K562 (cell line): ENCODE data around the gene KRT77. TPM values are rescaled to one million over a fixed set of nuclear protein-coding genes. Genes with fewer than 3 reads are reported as not detected.

Source experiments
- ATAC-seq: fragments of 200-7000 bp; cut with Tn5 transposase; 3 replicates; pipeline ENCODE4 v1.9.1; 2020; ENCODE audit warnings: moderate library complexity
- BruUV-seq: library from RNA; stranded (reverse); fragments of 400-500 nt; replicated peaks from 2 replicates; lab custom pipeline; 2021; lab: Mats Ljungman, UMichigan
- CTCF ChIA-PET: fragments of 300-600 bp; formaldehyde crosslinking; extraction: SDS; loops from one replicate; lab custom pipeline; 2021; ENCODE audit warnings: low intra/inter-chr PET ratio; lab: Yijun Ruan, JAX
- POLR2A ChIA-PET: fragments of 300-600, 350-650 bp; sonication (Branson Sonifier 250); formaldehyde crosslinking; extraction: SDS; loops from one replicate; lab custom pipeline; 2021; ENCODE audit warnings: antibody characterized with exemption, inconsistent platforms; lab: Yijun Ruan, JAX
- DNase-seq, 4 experiments: peaks; one replicate each; pipeline versions ENCODE4 v3.0.0 to v3.0.0-alpha.2; 2011 to 2018; ENCODE audit warnings: low spot score in 3 of 4, mixed read lengths in 3 of 4; ENCODE audit errors: extremely low read depth in 1 of 4
- FAIRE-seq: peaks from 2 replicates; lab custom pipeline; 2011; peaks lifted over from hg19 to GRCh38; lab: Jason Lieb, UNC
- H2AFZ ChIP-seq: 2 replicates; pipeline ENCODE4 v1.6.0; 2011; ENCODE audit warnings: low read depth, low read length, control low read depth, inconsistent platforms
- H3K27ac ChIP-seq: fragments of 200-600 bp; 3 replicates; pipeline ENCODE4 v1.8.0; 2011; ENCODE audit warnings: low read depth, mild to moderate bottlenecking, control low read depth, inconsistent platforms, low read length, moderate library complexity, mixed read lengths; ENCODE audit errors: extremely low read depth
- H3K27me3 ChIP-seq, 2 experiments: fragments of 300-600 bp in 1 of 2; 2 replicates in 1 of 2; 3 replicates in 1 of 2; pipeline versions ENCODE4 v1.6.0 to v1.8.0; 2011; ENCODE audit warnings: inconsistent platforms in 2 of 2, low read length in 2 of 2, mild to moderate bottlenecking in 1 of 2, mixed read lengths in 1 of 2, moderate library complexity in 1 of 2; ENCODE audit not compliant: control insufficient read depth in 2 of 2, insufficient read depth in 2 of 2
- H3K36me3 ChIP-seq: fragments of 300-600 bp; 3 replicates; pipeline ENCODE4 v1.8.0; 2011; ENCODE audit warnings: mild to moderate bottlenecking, low read length, inconsistent platforms; ENCODE audit not compliant: control insufficient read depth, insufficient read depth
- H3K4me1 ChIP-seq, 2 experiments: fragments of 200-600 bp in 1 of 2; replicated peaks in 1 of 2; 2 replicates in 1 of 2; 3 replicates in 1 of 2; pipeline versions ENCODE4 v1.5.1 to v1.8.0; 2011; ENCODE audit warnings: inconsistent platforms in 2 of 2, low read length in 2 of 2, mild to moderate bottlenecking in 1 of 2, mixed read lengths in 1 of 2, moderate library complexity in 1 of 2; ENCODE audit not compliant: control insufficient read depth in 2 of 2, insufficient read depth in 2 of 2
- H3K4me2 ChIP-seq: 2 replicates; pipeline ENCODE4 v1.6.1; 2011; ENCODE audit warnings: low read length, control low read depth, inconsistent platforms, mixed read lengths; ENCODE audit not compliant: insufficient read depth
- H3K4me3 ChIP-seq: fragments of 200-600 bp; sonication (generic), shearing (Covaris generic); 2 replicates; pipeline ENCODE4 v1.5.1; 2016; ENCODE audit warnings: control low read depth, inconsistent platforms
- H3K79me2 ChIP-seq: fragments of 200-600 bp; 3 replicates; pipeline ENCODE4 v1.8.0; 2011; ENCODE audit warnings: low read length, inconsistent platforms; ENCODE audit not compliant: control insufficient read depth, insufficient read depth
- H3K9ac ChIP-seq, 2 experiments: 2 replicates each; pipeline versions ENCODE4 v1.6.0 to v1.6.1; 2011; ENCODE audit warnings: low read depth in 2 of 2, low read length in 2 of 2, control low read depth in 1 of 2, inconsistent platforms in 1 of 2, mild to moderate bottlenecking in 1 of 2, mixed read lengths in 1 of 2; ENCODE audit not compliant: insufficient read depth in 1 of 2
- H3K9me1 ChIP-seq: one replicate; pipeline ENCODE4 v1.6.0; 2011; ENCODE audit warnings: inconsistent platforms, mild to moderate bottlenecking, low read length, moderate library complexity; ENCODE audit not compliant: control insufficient read depth, insufficient read depth
- H3K9me3 ChIP-seq: replicated peaks from 2 replicates; pipeline ENCODE4 v1.5.1; 2011; ENCODE audit warnings: low read depth, low read length, inconsistent platforms; ENCODE audit not compliant: control insufficient read depth, insufficient read depth
- H4K20me1 ChIP-seq: replicated peaks from 2 replicates; pipeline ENCODE4 v1.6.1; 2011; ENCODE audit warnings: low read length, inconsistent platforms, mixed read lengths; ENCODE audit not compliant: control insufficient read depth, insufficient read depth
- KLF6 ChIP-seq: fragments of 250-450 bp; sonication (Bioruptor Pico); IDR thresholded peaks from 2 replicates; pipeline ENCODE4 v1.4.0; 2020; ENCODE audit warnings: mild to moderate bottlenecking, moderate library complexity, borderline replicate concordance
- NFIC ChIP-seq: fragments of 450-650 bp; IDR thresholded peaks from 2 replicates; pipeline ENCODE4 v1.6.1; 2017; ENCODE audit warnings: mild to moderate bottlenecking, inconsistent platforms
- POLR2B ChIP-seq: fragments of 450-650 bp; IDR thresholded peaks from 2 replicates; pipeline ENCODE4 v1.6.1; 2018; ENCODE audit warnings: low read depth; ENCODE audit not compliant: partially characterized antibody
- WGBS: fragments of 100-300 bp; shearing (Covaris generic); methylation state at CpG from one replicate; pipeline ENCODE4 v1.1.6; 2016; ENCODE audit warnings: low coverage, mixed read lengths; ENCODE audit not compliant: insufficient coverage; ENCODE audit errors: missing lambda C conversion rate; 5-methylcytosine and 5-hydroxymethylcytosine counted together
- in situ Hi-C: fragments of 300-500 bp; cut with MboI; formaldehyde crosslinking; loops from 4 replicates; pipeline ENCODE4 v1.15.0; 2018; ENCODE audit warnings: inconsistent platforms, mixed read lengths
- intact Hi-C: fragments of 100-400 bp; cut with micrococcal nuclease; formaldehyde crosslinking; loops from 2 replicates; pipeline ENCODE4 v1.14.2; 2022
- polyA plus RNA-seq, 8 experiments: library from polyadenylated mRNA; depleted of rRNA in 4 of 8; stranded (reverse) in 5 of 8; unstranded in 3 of 8; fragments of >200 nt; fragmentation: Nextera tagmentation in 2 of 8; fragmentation: Illumina TruSeq in 1 of 8; extraction: Ambion mirVana in 2 of 8; extraction: Trizol in 1 of 8; gene quantifications; 2 replicates each; pipeline versions ENCODE4 v1.2.1 to v1.2.3, GENCODE V29; 2011 to 2014; ENCODE audit warnings: inconsistent platforms in 1 of 8, missing spikeins in 1 of 8
- total RNA-seq, 7 experiments: library from RNA; depleted of rRNA in 6 of 7; stranded (reverse); fragments of >200 nt in 6 of 7; fragmentation: Illumina TruSeq in 2 of 7; extraction: Trizol in 2 of 7; gene quantifications; 2 replicates each; pipeline versions ENCODE4 v1.2.1 to v1.2.3, GENCODE V29; 2011 to 2021; ENCODE audit warnings: low replicate concordance in 1 of 7
- TF ChIP-seq, protein P1 (sequence below): fragments of 250-450 bp; sonication (Bioruptor Pico); IDR thresholded peaks from 2 replicates; pipeline ENCODE4 v1.8.0; 2022; ENCODE audit warnings: moderate library complexity, mild to moderate bottlenecking, inconsistent platforms

The KRT77 gene
- total and polyA plus RNA-seq, 9 of the 15 experiments (the other 6 are each of a cell fraction or from before 2014, with no cell fraction given) = not detected

DNA sequence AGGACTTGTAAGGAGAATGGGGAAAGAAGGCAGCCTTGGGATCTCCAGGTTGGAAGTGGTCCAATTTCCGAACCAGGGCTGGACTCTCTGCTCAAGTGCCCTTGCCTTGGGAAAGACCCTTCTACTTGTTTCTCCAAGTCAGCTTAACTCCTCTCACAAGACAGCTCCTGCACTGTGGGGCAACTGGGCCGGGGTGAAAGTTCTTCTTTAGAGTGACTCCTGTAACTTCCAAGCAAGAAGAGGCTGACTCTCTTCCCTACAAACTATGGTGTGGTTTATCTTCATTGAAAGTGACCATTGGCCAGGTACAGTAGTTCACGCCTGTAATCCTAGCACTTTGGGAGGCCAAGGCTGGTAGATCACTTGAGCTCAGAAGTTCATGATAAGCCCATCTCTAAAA lies 36.9 kb downstream of the KRT77 start:
- intact Hi-C loops (loop anchor here (2.0 kb wide), 1 partner anchor 204 kb away; no protein-coding TSS in a partner anchor), in situ Hi-C loops (no loop called here)
- peak; percentile 17; the same call in 1 of the 2 replicates for TF ChIP-seq NFIC
- TF ChIP-seq KLF6 (CRISPR knock-in tag) = no peak
- TF ChIP-seq POLR2B = no peak
- TF ChIP-seq, protein P1, sequence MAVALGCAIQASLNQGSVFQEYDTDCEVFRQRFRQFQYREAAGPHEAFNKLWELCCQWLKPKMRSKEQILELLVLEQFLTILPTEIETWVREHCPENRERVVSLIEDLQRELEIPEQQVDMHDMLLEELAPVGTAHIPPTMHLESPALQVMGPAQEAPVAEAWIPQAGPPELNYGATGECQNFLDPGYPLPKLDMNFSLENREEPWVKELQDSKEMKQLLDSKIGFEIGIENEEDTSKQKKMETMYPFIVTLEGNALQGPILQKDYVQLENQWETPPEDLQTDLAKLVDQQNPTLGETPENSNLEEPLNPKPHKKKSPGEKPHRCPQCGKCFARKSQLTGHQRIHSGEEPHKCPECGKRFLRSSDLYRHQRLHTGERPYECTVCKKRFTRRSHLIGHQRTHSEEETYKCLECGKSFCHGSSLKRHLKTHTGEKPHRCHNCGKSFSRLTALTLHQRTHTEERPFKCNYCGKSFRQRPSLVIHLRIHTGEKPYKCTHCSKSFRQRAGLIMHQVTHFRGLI (CRISPR knock-in tag) = no peak
- H3K4me2 ChIP-seq = no peak overlapping the region
- no TSS peak for BruUV-seq
- H3K9me3 ChIP-seq = no peaks in the 10 kb centered on the region
- no peak overlapping the region for H2AFZ ChIP-seq
- ATAC-seq (no peak), FAIRE-seq (no peak), DNase-seq (no peak)
- H3K4me1 ChIP-seq = peaks cover 18 to 22% of the 10 kb centered on the region in 2 experiments; a peak in 4 of 5 replicates
- no peaks in the 10 kb centered on the region for H3K27me3 ChIP-seq
- POLR2A ChIA-PET = interaction anchor here (1.3 kb wide), 1 partner anchor 9 kb away, joined by 6 read pairs; no protein-coding TSS in a partner anchor
- no peak overlapping the region for H3K4me3 ChIP-seq
- H4K20me1 ChIP-seq = no peaks in the 10 kb centered on the region
- no peaks in the 10 kb centered on the region for H3K79me2 ChIP-seq
- WGBS = 67% methylated on average over 3 of the region's 3 CpGs
- CTCF ChIA-PET = interaction anchor here (1.3 kb wide), 1 partner anchor 214 kb away, joined by 4 read pairs; no protein-coding TSS in a partner anchor
- peaks cover 2% of the 10 kb centered on the region for H3K9me1 ChIP-seq
- no peak overlapping the region for H3K27ac ChIP-seq
- H3K9ac ChIP-seq = no peak overlapping the region
- no peaks in the 10 kb centered on the region for H3K36me3 ChIP-seq
